HG03575 (cell line): ENCODE measurements around the gene KRT12.
"Not testable (repeated sequence)": the region's sequence is repeated elsewhere in the genome, so short reads cannot be mapped to it uniquely, and the experiment has no call there.

ENCODE experiments used
- ATAC-seq: cut with Tn5 transposase; IDR thresholded peaks from one replicate; pipeline ENCODE4 v1.9.1; 2021; ENCODE audit not compliant: unreplicated experiment, insufficient number of reproducible peaks, low FRiP score; ENCODE audit errors: extremely low read depth

KRT12 gene

GRCh38 chr17:40821536-40821935 is 45.5 kb downstream of the KRT12 start:
- no peak for ATAC-seq

GRCh38 chr17:40820228-40820838 is 46.7 kb downstream of the KRT12 start:
- no peak for ATAC-seq

DNA sequence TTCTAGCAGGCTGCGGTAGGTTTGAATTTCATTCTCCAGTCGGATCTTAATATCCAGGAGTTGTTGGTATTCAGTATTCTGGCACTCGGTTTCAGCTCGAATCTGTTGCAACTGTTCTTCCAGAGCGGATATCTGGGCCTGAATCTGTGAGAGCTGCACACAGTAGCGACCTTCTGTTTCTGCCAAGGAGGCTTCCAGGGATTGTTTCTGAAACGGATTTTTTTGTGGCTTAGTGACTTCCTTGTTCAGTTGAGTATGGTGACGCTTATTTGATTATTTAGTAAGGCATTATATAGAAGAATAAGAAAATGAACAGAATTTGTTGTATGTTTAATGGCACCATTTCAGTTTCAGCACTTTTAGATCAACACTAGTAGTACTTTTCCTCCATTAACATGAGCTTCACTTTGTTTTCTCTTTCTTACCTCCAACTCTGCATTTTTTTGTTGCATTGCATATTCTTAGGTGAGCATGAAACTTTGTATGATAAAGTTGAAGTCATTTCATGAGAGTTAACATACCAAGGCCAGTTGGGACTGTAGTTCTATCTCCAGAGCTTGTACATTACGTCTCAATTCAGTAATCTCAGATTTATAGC is 47.4 kb downstream of the KRT12 start:
- no peak for ATAC-seq

- ATAC-seq: no peak
Measured at GRCh38 chr17:40818733-40819527, 48.1 kb downstream of the KRT12 start.

GRCh38 chr17:40818343-40818732 is 48.7 kb downstream of the KRT12 start:
- ATAC-seq: no peak

DNA sequence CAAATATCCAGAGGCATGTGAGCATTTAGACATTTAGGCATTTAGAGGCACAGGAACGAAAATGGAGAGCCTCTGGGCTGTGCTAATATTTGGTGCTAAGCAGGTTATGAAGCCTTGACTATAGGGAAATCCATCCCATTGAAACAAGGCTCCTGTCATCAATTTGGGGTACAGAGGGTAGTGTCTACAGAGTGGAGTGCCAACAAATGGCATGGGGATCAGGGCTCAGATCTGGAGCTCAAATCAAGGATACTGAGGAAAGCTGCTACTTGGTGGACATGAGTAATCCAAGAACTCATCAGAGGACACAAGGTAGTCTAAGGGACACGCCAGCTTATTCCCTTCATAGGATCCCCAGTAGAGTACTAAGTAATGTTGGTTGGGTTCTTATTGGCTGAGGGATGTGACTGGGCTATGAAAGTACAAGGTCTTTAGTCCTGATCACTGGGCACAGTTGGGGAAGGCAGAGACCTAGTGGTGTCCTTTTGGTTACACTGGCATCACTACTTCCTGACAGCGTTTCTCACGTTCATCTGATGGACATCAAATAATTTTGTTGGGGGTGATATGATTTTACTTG is 49.8 kb downstream of the KRT12 start:
- no peak for ATAC-seq

DNA sequence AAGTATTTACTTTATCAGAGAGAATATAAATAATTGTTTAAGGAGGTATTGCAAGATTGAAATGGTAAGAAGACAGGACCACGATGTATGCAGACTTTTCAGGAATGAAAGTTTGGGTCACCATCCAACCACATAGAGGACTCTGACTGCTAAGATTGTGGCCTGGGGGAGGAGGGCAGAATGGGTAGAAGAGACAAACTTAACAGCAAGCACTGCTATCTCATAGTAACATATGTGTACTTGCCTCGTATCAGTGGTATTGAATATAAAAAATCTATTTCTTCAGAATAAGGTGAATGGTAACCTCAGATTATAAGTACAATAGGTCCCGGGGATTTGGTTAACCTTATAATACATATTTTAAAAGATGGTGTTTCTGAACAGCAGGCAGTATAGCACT is 50.5 kb downstream of the KRT12 start:
- no peak for ATAC-seq

DNA sequence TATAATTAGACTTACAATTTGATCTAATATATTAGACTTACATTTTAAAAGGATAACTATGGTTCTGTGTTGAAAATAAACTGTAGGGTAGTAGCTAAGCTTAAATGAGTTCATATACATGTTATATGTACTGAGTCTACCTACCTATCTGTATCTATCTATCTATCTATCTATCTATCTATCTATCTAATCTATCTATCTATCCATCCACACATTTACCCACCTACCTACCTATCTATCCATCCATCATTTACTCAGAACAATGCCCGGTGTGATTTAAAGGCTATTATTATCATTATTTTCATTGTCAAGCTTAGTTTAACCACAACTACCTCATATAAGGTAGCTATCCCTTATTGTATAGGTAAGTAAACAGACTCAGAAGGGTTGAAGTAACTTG is 51.6 kb downstream of the KRT12 start:
- no peak for ATAC-seq

GRCh38 chr17:40814657-40815056 is 52.4 kb downstream of the KRT12 start:
- ATAC-seq: not testable (repeated sequence)

- ATAC-seq: no peak
Measured at GRCh38 chr17:40813804-40814203, 53.2 kb downstream of the KRT12 start.

GRCh38 chr17:40812639-40813038 is 54.4 kb downstream of the KRT12 start:
- ATAC-seq: no peak
